SK-N-SH (cell line): ENCODE data around the gene RPS6KC1. TPM values are rescaled to one million over a fixed set of nuclear protein-coding genes. Genes with fewer than 3 reads are reported as not detected.

Experiments
- CTCF ChIA-PET: fragments of 300-600, 350-600 bp; formaldehyde crosslinking; extraction: SDS; loops from one replicate; lab custom pipeline; 2021; lab: Yijun Ruan, JAX
- POLR2A ChIA-PET: fragments of 350-600 bp; sonication (Branson Sonifier 250); formaldehyde crosslinking; extraction: SDS; loops from one replicate; lab custom pipeline; 2020; ENCODE audit warnings: antibody characterized with exemption, inconsistent platforms; lab: Yijun Ruan, JAX
- DNase-seq: peaks from one replicate; pipeline ENCODE4 v3.0.0; 2012
- H2AFZ ChIP-seq: fragments of 200-600 bp; sonication (generic); 2 replicates; pipeline ENCODE4 v1.8.1; 2016; ENCODE audit warnings: antibody characterized with exemption, mild to moderate bottlenecking, low read depth
- H3F3A ChIP-seq: fragments of 200-600 bp; sonication (generic); replicated peaks from 2 replicates; pipeline ENCODE3; 2016; ENCODE audit warnings: antibody characterized with exemption, mild to moderate bottlenecking; ENCODE audit not compliant: insufficient read depth
- H3K27ac ChIP-seq, 2 experiments: fragments of 200-500 bp in 1 of 2; fragments of 200-600 bp in 1 of 2; sonication (Bioruptor generic) in 1 of 2; sonication (generic), shearing (Covaris generic) in 1 of 2; 2 replicates each; pipeline versions ENCODE4 v1.5.1 to v1.6.1; 2014 to 2016; ENCODE audit warnings: low read depth in 2 of 2, inconsistent platforms in 1 of 2, low read length in 1 of 2, mild to moderate bottlenecking in 1 of 2, mixed read lengths in 1 of 2
- H3K27me3 ChIP-seq: fragments of 200-600 bp; sonication (generic), shearing (Covaris generic); 2 replicates; pipeline ENCODE4 v1.6.1; 2016; ENCODE audit warnings: mixed run types; ENCODE audit not compliant: insufficient read depth
- H3K36me3 ChIP-seq, 2 experiments: fragments of 200-500 bp in 1 of 2; fragments of 200-600 bp in 1 of 2; sonication (Bioruptor generic) in 1 of 2; sonication (generic) in 1 of 2; replicated peaks in 1 of 2; 2 replicates each; pipeline versions ENCODE3 to v1.5.1; 2014 to 2016; ENCODE audit warnings: low read length in 1 of 2, mild to moderate bottlenecking in 1 of 2; ENCODE audit not compliant: insufficient read depth in 2 of 2, control insufficient read depth in 1 of 2
- H3K4me1 ChIP-seq, 2 experiments: fragments of 200-500 bp in 1 of 2; fragments of 200-600 bp in 1 of 2; sonication (Bioruptor generic) in 1 of 2; sonication (generic), shearing (Covaris generic) in 1 of 2; 2 replicates each; pipeline versions ENCODE4 v1.5.1 to v1.6.1; 2014 to 2016; ENCODE audit warnings: low read depth in 1 of 2, low read length in 1 of 2, mixed run types in 1 of 2; ENCODE audit not compliant: insufficient read depth in 2 of 2, control insufficient read depth in 1 of 2
- H3K4me2 ChIP-seq: fragments of 200-600 bp; sonication (generic), shearing (Covaris generic); 2 replicates; pipeline ENCODE4 v1.6.1; 2017; ENCODE audit warnings: mixed run types
- H3K4me3 ChIP-seq, 2 experiments: fragments of 200-500 bp in 1 of 2; fragments of 200-600 bp in 1 of 2; sonication (Bioruptor generic) in 1 of 2; sonication (generic), shearing (Covaris generic) in 1 of 2; 2 replicates each; pipeline versions ENCODE4 v1.5.1 to v1.8.1; 2014 to 2016; ENCODE audit warnings: low read depth in 2 of 2, inconsistent platforms in 1 of 2, low read length in 1 of 2, mild to moderate bottlenecking in 1 of 2, mixed read lengths in 1 of 2, moderate library complexity in 1 of 2
- H3K79me2 ChIP-seq: fragments of 200-600 bp; sonication (generic); 2 replicates; pipeline ENCODE4 v1.8.1; 2017; ENCODE audit warnings: mild to moderate bottlenecking; ENCODE audit not compliant: insufficient read depth
- H3K9ac ChIP-seq: fragments of 200-600 bp; sonication (generic); 2 replicates; pipeline ENCODE4 v1.6.1; 2017; ENCODE audit warnings: mixed run types
- H3K9me2 ChIP-seq: fragments of 200-600 bp; sonication (generic); 2 replicates; pipeline ENCODE4 v1.6.1; 2017; ENCODE audit warnings: mixed run types
- H3K9me3 ChIP-seq: fragments of 200-600 bp; sonication (generic); 2 replicates; pipeline ENCODE4 v1.6.1; 2017; ENCODE audit warnings: mixed run types, mild to moderate bottlenecking, moderate library complexity
- H4K20me1 ChIP-seq: fragments of 200-600 bp; sonication (generic); 2 replicates; pipeline ENCODE4 v1.6.1; 2017; ENCODE audit warnings: mild to moderate bottlenecking, mixed run types; ENCODE audit not compliant: insufficient read depth
- FOXJ3 ChIP-seq: sonication (generic); formaldehyde crosslinking; IDR thresholded peaks from 2 replicates; pipeline ENCODE4 v1.5.1; 2020; ENCODE audit warnings: mild to moderate bottlenecking, missing genetic modification reagents
- FOXM1 ChIP-seq: IDR thresholded peaks from 2 replicates; pipeline ENCODE4 v1.4.0; 2012; ENCODE audit warnings: low read depth, mild to moderate bottlenecking
- IRF3 ChIP-seq: fragments of 150-350 bp; IDR thresholded peaks from 2 replicates; pipeline ENCODE4 v1.6.1; 2016; ENCODE audit warnings: mild to moderate bottlenecking, low read depth, low read length
- JUND ChIP-seq: IDR thresholded peaks from 2 replicates; pipeline ENCODE4 v1.4.0; 2012
- MXI1 ChIP-seq: IDR thresholded peaks from 2 replicates; pipeline ENCODE4 v1.6.1; 2012; ENCODE audit warnings: mild to moderate bottlenecking, low read depth, low read length, improper control_type of control experiment
- NRF1 ChIP-seq: IDR thresholded peaks from 2 replicates; pipeline ENCODE4 v1.6.1; 2012; ENCODE audit warnings: low read depth, mild to moderate bottlenecking, low read length
- PBX3 ChIP-seq: IDR thresholded peaks from 2 replicates; pipeline ENCODE4; 2012
- REST ChIP-seq: IDR thresholded peaks from 2 replicates; pipeline ENCODE4 v1.6.1; 2012; ENCODE audit warnings: mild to moderate bottlenecking, low read depth, low read length, moderate library complexity
- USF1 ChIP-seq: IDR thresholded peaks from 2 replicates; pipeline ENCODE4 v1.4.0; 2012; ENCODE audit warnings: low read depth, borderline replicate concordance
- USF2 ChIP-seq: fragments of 150-350 bp; IDR thresholded peaks from 2 replicates; pipeline ENCODE4 v1.6.1; 2017; ENCODE audit warnings: antibody characterized with exemption, low read length, low read depth, borderline replicate concordance
- WGBS: methylation state at CpG from one replicate; pipeline ENCODE4 v1.1.6; 2017; ENCODE audit warnings: low lambda C conversion rate; 5-methylcytosine and 5-hydroxymethylcytosine counted together
- polyA plus RNA-seq, 3 experiments: library from polyadenylated mRNA; depleted of rRNA; stranded (reverse); fragments of >200 nt; gene quantifications; 2 replicates each; pipeline ENCODE4 v1.2.3, GENCODE V29; 2012

The RPS6KC1 gene
- polyA plus RNA-seq, 1 of the 3 experiments (the other 2 are of a cell fraction), result 7.8 TPM

GRCh38 chr1:213065800-213066199 is 14.8 kb downstream of the RPS6KC1 start:
- H3K4me1 ChIP-seq, result peaks cover 0 to 6% of the 10 kb centered on the region in 2 experiments; a peak in 3 of 4 replicates
- TF ChIP-seq REST (no peak), PBX3 (no peak), FOXM1 (no peak), MXI1 (no peak), USF1 (no peak), IRF3 (no peak)
- WGBS, result 93% methylated on average over 5 of the region's 5 CpGs
- no peak for DNase-seq
- no peaks in the 10 kb centered on the region for H3K9me3 ChIP-seq
- no peak overlapping the region for H3K9ac ChIP-seq
- no peak overlapping the region for H3K27ac ChIP-seq
- peaks cover 3% of the 10 kb centered on the region for H4K20me1 ChIP-seq
- H2AFZ ChIP-seq, result no peak overlapping the region
- H3K36me3 ChIP-seq, result no peaks in the 10 kb centered on the region
- ChIA-PET POLR2A (no interaction called here), CTCF (no interaction called here)
- H3K79me2 ChIP-seq, result peaks cover 96% of the 10 kb centered on the region
- H3F3A ChIP-seq, result peaks cover 15% of the 10 kb centered on the region
- no peak overlapping the region for H3K4me3 ChIP-seq
- no peaks in the 10 kb centered on the region for H3K9me2 ChIP-seq
- H3K4me2 ChIP-seq, result no peak overlapping the region
- H3K27me3 ChIP-seq, result no peaks in the 10 kb centered on the region

GRCh38 chr1:213066363-213066762 is 15.3 kb downstream of the RPS6KC1 start:
- no peak for DNase-seq
- Histone ChIP-seq H3K79me2 (peaks cover 96% of the 10 kb centered on the region), H3K4me1 (peaks cover 0 to 6% of the 10 kb centered on the region in 2 experiments; a peak in 3 of 4 replicates), H3K36me3 (no peaks in the 10 kb centered on the region), H3K9ac (no peak overlapping the region), H4K20me1 (peaks cover 3% of the 10 kb centered on the region), H2AFZ (no peak overlapping the region), H3K9me3 (no peaks in the 10 kb centered on the region), H3K4me3 (no peak overlapping the region), H3K9me2 (no peaks in the 10 kb centered on the region), H3K4me2 (no peak overlapping the region), H3F3A (peaks cover 17% of the 10 kb centered on the region), H3K27me3 (no peaks in the 10 kb centered on the region), H3K27ac (no peak overlapping the region)
- CTCF ChIA-PET, result no interaction called here
- TF ChIP-seq USF2, result no peak
- no peak for TF ChIP-seq NRF1
- no peak for TF ChIP-seq JUND
- no peak for TF ChIP-seq FOXJ3
- TF ChIP-seq REST, result no peak
- POLR2A ChIA-PET, result no interaction called here
- WGBS, result 77% methylated on average over 2 of the region's 2 CpGs
